CD4-positive, alpha-beta T cell treated with Interleukin-2 at 100 ng/mL for 4 hours (primary cell): ENCODE data around the gene IKZF2.

Experiments used
- DNase-seq: peaks from one replicate; pipeline ENCODE4 v3.0.0-alpha.2; 2020; ENCODE audit warnings: low spot score

Gene IKZF2

DNA sequence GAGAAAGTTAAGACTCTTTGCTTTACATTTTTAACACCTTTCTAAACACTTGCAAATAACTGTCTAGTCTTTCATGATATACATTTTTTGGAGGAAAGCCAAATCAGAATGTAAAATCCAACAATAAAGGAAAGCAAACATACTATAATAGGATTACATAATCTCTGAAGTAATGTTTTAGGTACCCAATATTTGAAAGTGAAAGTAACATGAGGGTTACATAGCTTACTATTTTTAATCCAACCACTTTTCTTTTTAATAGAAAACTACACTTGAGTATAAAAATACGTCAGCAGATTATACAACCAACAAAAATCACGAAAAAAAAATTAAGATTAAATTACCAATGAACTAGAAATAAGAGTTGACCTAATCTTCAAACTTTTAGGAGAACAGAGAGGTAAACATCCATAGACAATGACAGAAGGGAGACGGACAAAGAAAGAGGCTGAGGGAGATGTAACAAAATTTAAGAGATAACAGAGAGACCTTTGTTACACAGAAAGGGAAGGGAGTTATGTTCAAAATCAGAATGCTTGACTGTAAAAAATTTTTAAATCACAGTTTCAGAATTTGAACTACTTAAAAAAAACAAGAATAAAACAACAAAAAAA lies 150.0 kb downstream of the IKZF2 start:
- no peak for DNase-seq

DNA sequence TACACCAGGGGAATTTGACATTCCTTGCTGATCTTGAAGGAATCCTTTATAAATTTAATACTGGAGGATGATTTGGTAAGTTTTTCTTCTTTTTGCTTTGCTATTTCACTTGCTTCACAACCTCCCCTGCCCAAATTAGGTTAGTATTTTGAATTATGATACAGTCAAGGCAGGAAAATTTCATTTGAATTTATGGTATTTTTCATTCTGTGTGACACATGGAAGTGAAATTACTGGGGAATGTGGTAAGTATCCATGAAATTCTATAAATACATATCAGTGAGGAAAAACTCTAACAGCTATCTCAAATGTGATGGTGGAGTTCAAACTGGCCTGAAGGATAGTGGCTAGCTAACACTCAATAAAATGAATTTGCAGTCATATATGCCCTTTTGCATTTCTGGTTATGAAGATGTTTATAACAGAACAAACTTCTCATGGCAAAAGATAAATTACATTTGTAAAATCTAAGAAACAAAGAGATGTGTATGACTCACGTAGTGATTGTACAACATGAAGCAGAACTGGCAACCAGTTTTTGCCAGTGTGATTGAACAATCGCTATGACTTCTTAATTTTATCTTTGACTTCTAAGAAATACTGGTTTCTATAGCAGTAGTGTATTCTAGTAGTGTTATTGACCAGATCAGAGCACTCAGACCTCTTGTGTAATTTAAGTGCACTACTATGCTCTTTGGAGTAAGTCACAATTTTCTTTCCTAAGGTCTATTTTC lies 152.6 kb downstream of the IKZF2 start:
- DNase-seq, result peak; percentile 14

DNA sequence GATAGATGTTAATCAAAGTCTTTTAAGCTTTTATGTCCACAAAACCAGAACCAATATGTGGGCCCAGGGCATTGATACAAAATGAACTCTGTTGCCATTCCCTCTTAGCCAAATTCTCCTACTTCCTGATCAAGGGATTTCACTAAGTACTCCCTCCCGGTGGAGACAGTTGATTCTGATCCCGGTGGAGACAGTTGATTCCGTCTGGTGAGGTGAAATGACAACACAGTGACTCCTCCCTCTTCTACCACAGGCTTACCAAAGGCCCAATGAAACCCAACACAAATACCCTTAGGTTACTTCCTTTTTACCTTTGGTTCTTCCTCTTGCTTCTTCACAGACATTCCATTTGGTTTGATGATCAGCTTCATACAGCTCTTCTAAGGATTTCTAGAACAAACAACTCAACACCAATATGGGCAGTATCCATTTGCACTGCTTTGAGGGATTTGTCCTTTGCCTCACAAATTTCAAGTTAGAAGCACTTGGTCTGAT lies 153.8 kb downstream of the IKZF2 start:
- DNase-seq, result no peak

DNA sequence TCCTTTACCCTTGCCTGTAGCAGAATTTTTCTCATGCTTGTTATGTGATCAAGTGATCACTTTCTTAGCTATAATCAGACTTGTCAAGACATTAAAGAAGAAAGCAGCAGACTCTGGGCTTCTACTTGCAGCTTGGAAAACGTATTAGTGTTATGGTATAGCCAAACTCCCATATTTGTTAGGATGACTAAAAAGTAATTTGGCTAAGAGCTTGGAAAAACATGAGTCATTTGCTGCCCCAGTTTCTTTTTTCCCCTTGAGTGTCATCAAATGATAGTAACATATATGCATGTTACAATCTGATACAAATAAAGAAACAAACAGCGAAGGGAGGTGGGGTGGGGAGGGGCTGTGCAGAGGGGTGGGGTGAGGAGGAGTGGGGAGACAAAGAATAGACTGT lies 155.5 kb downstream of the IKZF2 start:
- no peak for DNase-seq

DNA sequence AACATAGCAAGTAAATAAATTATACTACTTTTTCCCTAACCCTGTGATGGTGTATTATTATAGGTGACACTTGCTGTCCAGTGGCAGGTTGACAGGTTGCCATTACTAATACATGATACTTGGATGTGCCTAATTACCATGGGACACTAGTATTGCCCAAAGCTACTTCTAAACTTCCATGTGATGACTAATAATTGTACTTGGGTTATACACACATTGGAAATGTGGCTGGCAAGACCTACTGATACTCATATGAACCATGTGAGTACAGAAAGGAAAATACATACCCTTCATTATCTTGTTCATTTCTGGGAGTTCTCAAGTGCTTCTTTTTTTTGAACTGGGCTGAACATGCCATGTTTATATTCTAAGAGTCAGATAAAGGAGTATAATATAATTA lies 156.4 kb downstream of the IKZF2 start:
- DNase-seq, result no peak

DNA sequence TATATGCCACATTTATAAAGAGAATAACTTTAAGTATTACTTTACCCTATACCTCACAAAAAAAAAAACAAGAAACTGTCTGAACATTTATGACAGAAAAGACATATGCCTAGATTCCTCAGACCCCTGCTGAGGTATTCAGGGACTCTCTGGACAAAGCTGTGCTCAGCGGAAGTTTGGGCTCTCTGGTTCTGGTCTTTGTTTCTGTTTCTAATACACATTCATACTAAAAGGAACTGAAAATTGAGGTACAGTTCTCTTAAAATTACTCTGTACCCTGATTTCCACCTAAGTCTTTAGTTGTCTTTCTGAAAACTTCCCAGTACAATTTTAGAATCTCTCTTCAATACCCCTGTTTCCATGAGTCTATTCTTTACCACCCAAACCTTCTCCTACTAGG lies 160.3 kb downstream of the IKZF2 start:
- DNase-seq, result no peak

DNA sequence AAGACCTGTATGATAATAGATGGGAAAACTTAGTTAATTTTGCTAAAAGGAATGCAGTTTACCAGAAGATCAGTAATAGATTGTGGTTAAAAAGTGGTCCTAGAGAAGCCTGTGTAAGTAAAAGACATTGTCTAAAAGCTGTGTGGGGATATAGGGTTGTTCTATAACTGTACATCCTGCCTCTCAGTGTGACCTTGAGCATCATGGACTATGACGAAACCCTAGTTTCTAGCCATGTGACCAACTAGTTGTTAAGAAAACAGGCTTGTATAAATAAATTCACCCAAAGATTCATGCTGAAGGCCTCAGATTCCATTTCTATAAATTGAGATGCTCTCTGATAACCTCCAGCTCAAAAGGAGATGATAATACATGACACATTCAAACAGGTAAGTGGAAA lies 160.7 kb downstream of the IKZF2 start:
- no peak for DNase-seq

DNA sequence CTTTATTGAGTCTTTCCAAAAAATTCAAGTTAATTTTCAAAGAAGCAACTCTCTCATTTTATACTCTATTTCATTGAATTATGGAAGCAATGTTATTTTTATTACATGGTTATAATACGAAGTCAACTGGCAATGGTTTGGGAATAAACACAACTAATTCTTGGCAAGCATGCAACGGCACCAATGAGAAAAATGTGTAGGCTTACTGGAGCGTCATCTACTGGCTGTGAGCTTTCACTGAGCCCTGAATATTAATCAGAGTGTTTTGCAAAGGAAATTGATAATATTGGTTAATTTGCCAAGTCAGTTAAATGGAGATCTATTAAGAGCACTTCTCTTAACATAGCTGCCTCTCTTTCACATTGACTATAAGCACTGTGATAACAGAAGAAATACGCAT lies 163.9 kb downstream of the IKZF2 start:
- DNase-seq, result no peak

DNA sequence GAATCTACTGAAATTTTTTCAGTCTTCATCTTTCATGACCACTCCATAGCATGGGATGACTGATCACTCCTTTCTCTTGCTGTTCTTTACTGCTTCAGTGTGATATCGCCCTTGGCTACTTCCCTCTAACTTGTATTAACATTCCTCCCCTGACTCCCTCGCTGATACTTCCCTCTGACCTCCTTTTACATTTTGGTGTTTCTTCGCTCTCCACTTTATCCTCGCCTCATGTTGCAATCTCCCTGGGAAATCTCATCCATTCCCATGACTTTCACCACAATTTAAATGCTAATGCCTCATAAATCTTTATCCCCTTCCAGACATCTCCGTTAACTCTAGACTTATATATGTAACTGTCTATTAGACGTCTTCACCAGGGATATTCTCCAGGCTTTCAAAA lies 167.3 kb downstream of the IKZF2 start:
- no peak for DNase-seq

DNA sequence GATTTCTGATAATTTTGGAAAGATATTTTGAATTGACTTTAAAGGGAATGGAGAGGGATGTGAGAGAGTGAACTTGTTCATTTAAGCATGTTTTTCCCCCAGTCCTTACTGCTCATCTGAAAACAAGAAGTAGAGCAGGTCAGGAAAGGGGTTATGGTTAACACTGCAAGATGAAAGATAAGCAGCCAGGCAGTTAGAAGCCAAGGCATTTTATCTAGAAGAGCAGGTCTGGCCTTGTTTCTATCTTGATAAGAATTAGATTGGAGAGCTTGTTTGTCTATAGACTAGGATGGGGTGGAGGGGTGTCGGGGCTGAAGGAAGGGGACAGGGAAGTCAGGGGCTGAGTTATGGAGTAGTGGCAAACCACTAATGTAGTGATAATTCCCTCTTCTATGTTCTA lies 171.6 kb downstream of the IKZF2 start:
- DNase-seq, result no peak

DNA sequence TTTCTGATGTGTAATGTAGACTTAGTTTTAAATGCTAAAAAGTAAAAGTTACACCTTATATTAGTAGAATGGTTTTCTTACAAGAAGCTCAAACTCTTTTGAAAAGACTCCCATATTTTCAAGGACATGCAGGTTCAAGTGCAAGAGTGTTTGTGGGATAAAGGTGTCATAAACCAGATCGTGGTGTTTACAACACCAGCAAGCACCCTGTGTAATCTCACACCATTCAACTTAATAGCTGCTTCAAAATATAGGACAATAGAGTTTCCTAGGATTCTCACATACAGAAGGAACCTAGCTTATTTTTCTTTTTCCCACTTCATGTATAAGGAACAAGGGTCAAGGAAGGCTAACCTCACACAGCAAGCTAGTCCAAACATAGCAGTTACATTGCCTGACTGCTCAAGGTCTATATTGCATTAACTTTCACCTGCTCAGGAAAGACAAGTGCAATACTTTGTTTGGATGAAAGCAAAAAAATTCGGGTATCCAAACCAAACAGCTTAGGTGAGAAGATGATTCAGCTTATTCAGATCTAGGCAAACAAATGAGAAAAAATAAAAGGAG lies 172.3 kb downstream of the IKZF2 start:
- no peak for DNase-seq

DNA sequence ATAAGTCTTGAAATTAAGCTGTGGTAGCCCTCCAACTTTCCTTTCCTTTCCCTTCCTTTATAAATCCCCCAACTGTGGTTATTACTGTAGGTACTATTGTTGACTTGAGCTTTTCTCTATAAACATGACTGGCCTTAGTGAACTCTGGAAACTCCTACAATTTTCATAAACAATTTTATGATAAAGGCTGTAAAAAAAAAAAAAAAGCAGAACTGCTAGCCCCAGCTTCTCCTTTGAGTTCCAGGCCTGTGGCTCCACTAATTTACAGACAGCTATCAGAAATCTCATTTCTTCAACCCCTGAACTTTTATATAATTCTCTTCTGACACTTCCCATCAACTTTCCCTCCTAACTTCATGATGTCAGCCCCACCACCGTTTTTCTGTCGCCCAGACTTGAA lies 174.3 kb downstream of the IKZF2 start:
- DNase-seq, result no peak

DNA sequence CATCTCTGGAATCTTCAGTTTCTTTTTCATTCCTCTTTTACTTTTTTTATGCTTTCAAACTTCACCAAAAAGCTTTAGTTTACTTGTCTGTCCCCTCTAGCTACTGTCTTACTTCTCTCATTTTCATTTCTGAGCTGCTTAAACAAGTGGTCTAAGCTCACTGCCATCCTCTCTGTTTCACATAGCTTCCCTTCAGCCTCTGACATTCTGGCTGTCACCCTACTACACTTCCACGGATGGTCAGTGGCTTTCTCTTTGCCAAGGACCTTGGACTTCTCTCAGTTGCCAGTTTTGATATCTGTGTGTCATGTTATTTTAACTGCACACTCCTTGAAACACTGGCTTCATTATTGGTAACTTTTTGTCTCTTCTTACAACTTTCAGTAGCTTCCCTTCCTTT lies 176.1 kb downstream of the IKZF2 start:
- DNase-seq, result no peak

DNA sequence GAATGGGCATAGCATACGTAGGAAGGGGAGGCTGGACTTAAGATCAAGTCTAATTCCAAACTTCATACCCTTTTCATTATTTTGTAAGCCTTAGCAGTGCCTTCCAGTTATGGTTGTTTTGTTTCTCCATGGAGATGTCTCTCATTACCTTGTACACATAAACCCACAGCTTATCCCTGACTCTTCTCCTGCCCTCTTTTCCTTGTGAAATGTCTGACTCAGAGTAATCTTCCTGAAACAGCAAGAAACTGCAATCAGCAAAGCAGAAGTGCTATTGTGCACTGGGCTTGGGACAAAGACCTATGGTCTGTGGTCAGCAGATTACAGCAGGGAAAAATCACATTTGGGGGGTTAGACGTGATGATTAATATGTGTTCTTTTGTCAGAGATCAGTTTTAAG lies 176.7 kb downstream of the IKZF2 start:
- no peak for DNase-seq

DNA sequence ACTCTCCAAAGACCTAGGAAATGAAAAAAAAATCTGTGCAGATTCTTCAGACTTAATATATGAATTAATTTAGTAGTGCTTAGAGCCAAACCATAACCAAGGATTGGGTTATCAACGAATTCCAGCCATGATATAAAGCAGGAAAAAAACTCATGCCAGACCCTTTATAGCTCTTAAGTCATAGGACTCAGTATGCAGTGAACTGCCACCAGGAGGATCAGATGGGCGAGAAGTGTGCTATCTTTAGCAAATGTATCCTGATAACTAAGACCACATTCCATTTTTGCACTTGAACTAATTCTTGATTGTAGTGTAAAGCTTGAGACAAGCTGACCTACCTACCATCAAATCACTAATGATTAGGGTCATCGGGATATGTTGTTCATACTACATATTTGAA lies 178.1 kb downstream of the IKZF2 start:
- DNase-seq, result no peak

DNA sequence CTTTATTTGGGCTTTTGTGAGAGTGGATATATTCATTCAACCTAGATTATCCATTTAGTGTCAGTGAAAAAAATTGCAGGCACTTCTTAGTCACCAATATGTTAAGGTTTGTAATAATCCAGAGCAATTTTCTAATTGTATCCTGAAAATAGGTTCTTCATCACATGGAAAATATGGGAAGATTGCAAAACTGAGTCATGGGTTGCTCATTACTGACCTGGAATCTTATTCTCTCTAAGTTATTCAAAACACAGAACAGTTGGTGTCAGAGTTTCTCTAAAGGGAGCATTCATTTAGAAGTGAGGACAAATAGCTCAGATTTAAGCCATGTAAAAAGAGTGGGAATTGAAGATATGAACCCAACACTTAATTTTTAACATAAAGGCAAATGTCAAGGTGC lies 181.3 kb downstream of the IKZF2 start:
- no peak for DNase-seq

DNA sequence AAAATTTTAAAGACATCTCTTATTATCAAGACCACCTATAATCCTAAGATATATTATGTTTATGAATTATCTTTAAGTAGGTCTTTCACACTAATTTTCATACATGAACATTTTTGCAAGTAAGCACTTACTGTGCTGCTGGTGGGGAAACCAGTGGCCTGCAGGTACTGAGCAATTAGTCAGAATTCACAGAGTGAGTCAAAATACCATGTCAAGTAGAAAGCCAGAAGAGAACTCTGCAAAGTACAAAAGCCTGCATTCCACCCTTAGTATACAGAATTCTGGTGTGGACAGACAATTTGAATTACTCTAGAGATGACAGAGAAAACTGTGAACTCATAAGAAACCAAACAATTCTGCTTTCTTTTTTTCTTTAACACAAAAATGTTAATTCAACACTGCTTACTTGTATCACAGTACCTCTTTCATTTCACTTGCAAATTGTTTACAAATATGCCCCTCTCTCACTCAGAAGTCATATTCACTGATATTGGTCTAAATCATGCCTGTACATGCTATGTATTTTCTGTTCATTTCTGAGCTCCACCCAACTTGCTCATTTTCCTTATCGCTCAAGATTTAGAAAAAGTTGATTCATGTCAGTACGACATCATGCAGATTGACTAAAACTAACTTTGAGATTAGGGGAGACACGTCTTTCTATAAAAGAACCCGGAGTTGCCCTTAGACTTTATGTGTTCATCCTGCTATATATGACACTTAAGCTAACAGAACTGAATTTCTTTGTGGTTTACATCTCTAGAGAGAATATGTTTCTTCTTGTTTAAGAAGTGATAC lies 182.9 kb downstream of the IKZF2 start:
- DNase-seq, result no peak

DNA sequence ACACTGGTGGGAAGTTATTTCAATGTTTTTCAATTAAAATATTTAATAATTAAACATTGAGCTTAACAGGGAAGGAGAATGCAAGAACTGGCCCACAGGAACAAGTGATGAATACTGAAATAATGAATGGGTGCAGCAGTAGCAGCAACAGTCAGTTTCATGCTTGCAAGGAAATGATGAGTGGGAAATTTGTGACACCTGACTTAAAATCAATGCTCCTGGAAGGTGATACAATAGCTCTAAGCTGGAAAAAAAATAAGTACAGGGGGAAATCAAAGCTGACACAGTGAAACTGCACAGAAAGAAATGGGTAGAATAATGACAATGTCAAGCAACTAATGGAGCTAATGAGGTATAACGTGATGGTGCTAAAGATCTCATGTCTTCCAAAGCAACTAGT lies 184.5 kb downstream of the IKZF2 start:
- DNase-seq, result no peak

DNA sequence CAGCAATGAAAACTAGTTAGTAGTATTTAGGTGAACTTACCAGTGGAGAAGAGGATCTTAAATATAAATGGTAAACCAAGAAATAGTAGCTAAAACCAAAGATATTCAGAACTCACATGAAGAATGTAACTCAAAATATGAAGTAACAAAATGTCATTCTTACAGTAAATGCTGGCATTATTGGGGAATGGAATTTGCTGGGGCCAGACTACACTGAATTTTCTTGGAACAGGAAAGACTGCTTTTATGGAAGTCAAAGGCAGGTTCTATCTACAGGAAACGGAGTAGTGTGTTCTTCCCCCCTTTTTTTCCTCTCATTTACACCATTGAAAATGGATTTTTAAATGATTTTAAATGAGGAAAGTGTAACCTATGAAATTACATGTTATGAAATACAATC lies 188.7 kb downstream of the IKZF2 start:
- no peak for DNase-seq

DNA sequence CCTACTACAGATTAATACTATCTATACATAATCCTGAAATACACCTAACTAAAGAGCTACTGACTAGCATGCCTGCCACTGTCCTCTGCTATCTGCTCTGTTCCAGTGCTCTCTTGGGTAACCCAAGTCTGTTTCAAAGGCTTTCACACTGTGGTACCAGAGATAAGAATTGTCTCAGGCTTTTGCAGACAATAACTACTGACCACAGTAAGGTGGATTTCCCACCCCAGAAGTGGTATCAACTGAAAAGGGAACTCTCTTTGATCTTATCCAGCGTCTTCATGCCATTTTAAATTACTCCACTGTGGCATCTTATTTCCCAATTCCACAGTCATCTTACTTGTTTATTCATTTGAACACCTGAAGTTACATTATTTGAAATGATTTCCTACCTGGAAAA lies 190.2 kb downstream of the IKZF2 start:
- DNase-seq, result no peak

DNA sequence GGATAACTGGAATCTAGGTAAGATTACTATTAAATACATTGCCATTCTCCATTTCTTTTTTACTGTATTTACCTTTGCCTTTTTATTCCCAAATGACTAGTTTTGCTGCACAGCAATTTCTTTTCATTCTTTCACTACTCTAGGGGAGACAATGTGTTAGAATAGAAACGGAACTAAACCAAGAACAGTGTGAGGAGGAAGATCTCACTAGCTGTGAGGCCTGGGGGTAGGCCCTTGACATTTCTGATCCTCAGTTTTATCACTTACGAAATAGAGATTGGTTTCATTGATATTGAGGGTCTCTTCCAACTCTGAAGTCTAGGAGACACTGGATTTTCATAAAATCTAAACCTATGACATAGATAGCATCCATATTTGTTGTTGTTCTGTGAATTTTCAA lies 191.1 kb downstream of the IKZF2 start:
- no peak for DNase-seq

DNA sequence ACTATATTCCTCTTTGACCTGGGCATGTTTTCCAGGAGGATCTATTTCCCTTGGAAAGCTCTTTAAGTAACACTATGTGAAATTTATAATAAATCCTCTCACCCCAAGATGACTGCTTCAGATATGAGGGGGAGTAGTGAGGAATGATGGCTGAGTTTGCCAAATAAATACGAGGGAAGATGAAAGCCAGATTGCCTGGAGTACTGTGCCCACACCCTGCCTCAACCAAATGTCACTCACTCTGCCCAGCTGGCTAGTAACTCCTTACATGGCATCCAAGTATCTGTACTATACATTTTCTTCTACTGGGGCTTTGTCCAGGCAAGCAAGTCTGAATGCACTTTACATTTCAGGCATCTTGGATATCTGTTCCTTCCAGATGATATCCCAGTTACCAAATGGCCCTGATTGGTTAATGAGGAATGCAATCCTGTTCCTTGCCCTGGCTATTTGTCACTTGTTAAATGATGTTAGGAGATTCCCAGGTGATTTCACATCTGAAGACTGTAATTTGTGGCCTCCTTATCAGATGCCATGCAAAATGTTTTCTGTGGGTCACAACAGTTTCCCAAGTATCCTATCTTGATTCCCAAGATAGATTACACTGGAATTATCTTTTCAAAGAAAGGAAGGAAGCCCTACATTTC lies 191.8 kb downstream of the IKZF2 start:
- DNase-seq, result no peak
